ENCODE data around the gene NNMT.

GRCh38 chr11:114259124-114259526, 37.1 kb upstream of the NNMT start:
- TF ChIP-seq MXI1 (conservative IDR thresholded peaks at IDR 0.05; ENCODE audit: poor library complexity, severe bottlenecking) (no peak), EZH2 (IDR thresholded peaks at IDR 0.05; ENCODE audit: borderline replicate concordance, insufficient read depth, low read length, poor library complexity, severe bottlenecking) (no peak), SMC3 (conservative IDR thresholded peaks at IDR 0.05; ENCODE audit: poor library complexity) (no peak), POLR2AphosphoS5 (IDR thresholded peaks at IDR 0.05) (no peak), TAF1 (IDR thresholded peaks at IDR 0.05; ENCODE audit: low read depth) (no peak)
- TF ChIP-seq, protein P1, sequence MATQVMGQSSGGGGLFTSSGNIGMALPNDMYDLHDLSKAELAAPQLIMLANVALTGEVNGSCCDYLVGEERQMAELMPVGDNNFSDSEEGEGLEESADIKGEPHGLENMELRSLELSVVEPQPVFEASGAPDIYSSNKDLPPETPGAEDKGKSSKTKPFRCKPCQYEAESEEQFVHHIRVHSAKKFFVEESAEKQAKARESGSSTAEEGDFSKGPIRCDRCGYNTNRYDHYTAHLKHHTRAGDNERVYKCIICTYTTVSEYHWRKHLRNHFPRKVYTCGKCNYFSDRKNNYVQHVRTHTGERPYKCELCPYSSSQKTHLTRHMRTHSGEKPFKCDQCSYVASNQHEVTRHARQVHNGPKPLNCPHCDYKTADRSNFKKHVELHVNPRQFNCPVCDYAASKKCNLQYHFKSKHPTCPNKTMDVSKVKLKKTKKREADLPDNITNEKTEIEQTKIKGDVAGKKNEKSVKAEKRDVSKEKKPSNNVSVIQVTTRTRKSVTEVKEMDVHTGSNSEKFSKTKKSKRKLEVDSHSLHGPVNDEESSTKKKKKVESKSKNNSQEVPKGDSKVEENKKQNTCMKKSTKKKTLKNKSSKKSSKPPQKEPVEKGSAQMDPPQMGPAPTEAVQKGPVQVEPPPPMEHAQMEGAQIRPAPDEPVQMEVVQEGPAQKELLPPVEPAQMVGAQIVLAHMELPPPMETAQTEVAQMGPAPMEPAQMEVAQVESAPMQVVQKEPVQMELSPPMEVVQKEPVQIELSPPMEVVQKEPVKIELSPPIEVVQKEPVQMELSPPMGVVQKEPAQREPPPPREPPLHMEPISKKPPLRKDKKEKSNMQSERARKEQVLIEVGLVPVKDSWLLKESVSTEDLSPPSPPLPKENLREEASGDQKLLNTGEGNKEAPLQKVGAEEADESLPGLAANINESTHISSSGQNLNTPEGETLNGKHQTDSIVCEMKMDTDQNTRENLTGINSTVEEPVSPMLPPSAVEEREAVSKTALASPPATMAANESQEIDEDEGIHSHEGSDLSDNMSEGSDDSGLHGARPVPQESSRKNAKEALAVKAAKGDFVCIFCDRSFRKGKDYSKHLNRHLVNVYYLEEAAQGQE (IDR thresholded peaks at IDR 0.05; ENCODE audit: borderline replicate concordance) = no peak
- TF ChIP-seq, protein P2, sequence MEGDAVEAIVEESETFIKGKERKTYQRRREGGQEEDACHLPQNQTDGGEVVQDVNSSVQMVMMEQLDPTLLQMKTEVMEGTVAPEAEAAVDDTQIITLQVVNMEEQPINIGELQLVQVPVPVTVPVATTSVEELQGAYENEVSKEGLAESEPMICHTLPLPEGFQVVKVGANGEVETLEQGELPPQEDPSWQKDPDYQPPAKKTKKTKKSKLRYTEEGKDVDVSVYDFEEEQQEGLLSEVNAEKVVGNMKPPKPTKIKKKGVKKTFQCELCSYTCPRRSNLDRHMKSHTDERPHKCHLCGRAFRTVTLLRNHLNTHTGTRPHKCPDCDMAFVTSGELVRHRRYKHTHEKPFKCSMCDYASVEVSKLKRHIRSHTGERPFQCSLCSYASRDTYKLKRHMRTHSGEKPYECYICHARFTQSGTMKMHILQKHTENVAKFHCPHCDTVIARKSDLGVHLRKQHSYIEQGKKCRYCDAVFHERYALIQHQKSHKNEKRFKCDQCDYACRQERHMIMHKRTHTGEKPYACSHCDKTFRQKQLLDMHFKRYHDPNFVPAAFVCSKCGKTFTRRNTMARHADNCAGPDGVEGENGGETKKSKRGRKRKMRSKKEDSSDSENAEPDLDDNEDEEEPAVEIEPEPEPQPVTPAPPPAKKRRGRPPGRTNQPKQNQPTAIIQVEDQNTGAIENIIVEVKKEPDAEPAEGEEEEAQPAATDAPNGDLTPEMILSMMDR (IDR thresholded peaks at IDR 0.05; ENCODE audit: poor library complexity, severe bottlenecking) = no peak
